ENCODE measurements around the gene ATP6V0E1.
A peak's percentile ranks its signal among the peaks of the same experiment; 100 is the strongest.
"Not testable (repeated sequence)": the region's sequence is repeated elsewhere in the genome, so short reads cannot be mapped to it uniquely, and the experiment has no call there.

Gene ATP6V0E1

DNA sequence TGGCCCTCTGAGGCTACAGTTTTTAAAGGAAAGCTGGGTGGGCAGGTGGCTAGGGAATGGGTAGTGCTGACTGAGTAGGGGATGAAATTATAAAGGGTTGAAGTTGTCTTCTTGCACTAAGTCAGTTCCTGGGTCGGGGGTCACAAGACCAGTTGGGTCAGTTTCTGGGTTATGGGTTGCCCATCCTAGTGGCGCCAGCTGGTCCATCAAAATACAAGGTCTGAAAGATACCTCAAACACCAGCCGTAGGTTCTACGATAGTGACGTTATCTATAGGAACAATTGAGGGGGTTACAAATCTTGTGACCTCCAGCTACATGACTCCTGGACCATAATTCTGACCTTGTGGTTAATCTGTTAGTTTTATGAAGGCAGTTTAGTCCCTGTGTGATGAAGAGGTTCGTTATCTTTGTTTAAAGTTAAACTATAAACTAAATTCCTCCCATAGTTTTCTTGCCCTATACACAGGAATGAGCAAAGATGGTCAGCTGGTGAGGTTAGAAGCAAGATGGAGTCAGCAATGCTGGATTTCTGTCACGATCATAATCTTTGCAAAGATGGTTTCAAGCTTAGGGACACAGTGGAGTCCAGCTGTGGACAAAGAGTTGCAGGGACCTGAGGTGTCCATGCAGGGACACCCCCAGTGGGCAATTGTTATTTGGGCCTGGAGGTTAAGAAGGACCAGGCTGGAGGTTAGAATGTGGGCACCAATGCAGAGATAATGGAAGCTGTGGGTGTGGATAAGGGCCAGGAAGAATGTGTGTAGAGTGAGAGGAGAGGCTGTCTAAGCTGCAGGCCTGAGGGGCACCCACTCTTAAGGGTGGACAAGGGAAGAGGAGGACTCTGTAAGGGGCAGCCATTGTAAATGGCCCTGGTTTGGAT lies 58.6 kb downstream of the ATP6V0E1 start:
- DNase-seq: no peak

DNA sequence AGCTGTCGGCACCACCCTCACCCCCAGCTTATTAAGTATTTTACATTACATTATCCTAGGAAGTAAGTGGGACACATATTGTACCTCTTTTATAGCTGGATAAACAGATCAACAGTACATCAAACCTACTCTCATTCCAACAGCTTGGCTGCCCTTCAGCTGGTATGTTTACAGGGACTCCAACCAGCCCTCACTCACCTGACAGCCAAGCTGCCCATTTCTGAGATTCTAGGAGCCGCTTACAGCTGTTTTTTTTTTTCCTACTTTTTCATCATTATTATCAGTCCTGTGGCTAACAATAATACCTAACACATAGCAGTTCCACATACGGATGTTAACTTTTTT lies 59.2 kb downstream of the ATP6V0E1 start:
- DNase-seq: peak; percentile 14

DNA sequence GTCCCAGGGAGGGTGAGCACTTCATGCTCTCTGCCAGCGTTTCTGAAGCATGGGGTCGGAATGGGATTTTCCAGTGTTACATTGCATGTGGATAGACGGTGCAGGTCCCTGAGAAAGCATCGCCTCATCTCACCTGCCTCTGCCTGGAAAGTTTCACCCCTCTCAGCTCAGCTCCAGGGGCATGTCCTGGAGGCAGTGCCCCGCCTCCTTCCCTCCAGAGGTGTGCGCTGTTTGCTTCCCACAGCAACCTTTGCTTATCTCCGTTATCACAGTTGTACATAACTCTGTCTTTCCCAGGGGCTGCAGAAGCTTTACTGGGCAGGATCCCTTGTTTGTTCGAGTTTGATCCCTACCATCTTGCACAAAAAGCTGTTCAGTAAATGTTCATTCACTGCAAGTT lies 61.9 kb downstream of the ATP6V0E1 start:
- DNase-seq: peak; percentile 4

DNA sequence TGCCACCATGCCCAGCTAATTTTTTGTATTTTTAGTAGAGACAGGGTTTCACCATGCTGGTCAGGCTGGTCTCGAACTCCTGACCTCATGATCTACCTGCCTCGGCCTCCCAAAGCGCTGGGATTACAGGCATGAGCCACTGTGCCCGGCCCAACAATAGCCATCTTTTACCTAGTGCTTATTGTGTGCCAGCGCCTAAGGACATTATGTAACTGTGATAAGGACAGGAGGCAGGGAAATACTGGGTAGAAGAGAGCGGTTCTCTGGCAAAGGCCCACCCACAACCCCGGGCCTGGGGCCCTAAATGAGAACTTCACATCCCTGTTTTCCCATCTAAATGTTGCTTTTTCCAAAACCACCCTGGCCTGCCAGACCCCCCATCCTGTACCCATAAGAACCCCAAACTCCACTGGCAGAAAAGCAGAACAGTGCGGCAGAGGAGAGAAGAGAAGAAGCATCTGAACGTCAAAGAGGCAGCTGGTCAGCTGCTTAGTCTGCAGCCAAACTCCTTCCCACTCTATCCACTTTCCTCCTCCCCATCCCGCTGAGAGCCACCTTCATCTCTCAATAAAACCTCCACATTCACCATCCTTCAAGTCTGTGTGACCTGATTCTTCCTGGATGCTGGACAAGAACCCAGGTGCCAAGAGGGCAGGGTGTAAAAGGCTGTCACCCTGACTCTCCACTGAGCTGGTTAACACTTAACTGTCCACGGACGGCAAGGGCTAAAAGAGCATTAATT lies 63.7 kb downstream of the ATP6V0E1 start:
- DNase-seq: peak; percentile 10

DNA sequence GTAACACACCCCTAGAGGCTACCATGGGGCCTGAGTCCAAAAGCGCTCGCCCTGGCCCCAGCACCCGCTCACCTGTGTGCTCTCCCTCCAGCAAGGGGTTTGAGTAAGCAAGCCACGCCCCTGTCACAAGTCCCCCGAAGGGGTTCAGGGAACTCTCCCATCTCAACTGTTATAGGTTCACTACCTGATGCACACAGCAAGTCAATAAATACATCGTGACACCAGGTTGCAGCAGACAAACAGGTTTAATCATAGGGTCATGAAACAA lies 64.2 kb downstream of the ATP6V0E1 start:
- DNase-seq: peak; percentile 18

DNA sequence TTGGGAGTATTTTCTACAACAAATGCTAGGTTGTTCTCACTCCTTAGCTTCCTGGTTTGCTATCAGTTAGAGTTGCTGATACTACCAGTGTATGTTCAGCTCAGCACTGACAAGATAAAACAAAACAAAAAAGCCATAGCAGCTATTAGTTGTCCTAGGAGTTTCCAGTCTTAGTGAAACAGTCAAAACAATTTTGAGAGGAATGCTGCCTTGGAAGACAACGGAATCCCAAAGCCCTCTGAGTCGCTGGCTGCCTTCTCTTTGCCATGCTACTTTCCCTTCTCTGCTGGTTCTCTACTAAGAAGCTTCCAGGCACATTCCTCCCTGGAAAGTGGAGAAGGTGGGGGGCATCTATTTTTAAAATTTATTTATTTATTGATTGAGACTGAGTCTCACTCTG lies 67.2 kb downstream of the ATP6V0E1 start:
- no peak for DNase-seq

DNA sequence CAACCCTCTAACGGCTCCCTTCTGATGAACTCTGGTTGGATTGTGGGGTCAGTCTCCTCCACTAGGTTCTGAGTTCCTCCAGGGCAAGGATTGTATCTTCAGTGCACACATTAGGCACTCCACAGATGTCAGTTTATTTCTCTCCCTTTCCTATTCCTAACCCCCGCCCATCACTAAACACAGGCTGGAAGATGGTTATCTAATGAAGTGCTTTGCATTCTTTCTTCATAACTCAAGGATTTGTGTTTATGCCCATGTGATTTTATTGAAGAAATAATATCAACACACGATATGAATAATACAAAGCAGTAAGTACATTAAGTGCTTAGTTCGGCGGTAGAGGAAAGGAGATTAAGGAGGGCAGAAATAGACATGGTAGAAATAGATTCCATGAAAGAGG lies 68.2 kb downstream of the ATP6V0E1 start:
- no peak for DNase-seq

DNA sequence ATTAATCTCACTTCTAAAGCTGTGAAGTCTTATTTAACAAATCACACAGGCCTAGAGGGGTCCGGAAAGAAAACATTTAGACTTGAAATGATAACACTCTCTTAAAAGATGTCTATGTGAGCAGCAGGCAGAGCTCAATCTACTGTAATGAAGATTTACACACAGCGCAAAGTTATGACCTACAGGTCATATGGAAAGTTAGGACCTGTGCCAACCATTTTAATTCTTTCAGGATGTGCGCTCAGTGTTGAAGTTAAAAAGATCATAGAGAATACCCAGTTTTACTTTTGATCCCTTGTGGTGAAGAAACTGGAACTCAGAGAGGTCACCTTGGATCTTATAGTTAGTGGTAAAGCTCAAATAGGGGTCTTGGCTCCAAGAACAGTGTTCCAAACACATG lies 69.5 kb downstream of the ATP6V0E1 start:
- DNase-seq: no peak

DNA sequence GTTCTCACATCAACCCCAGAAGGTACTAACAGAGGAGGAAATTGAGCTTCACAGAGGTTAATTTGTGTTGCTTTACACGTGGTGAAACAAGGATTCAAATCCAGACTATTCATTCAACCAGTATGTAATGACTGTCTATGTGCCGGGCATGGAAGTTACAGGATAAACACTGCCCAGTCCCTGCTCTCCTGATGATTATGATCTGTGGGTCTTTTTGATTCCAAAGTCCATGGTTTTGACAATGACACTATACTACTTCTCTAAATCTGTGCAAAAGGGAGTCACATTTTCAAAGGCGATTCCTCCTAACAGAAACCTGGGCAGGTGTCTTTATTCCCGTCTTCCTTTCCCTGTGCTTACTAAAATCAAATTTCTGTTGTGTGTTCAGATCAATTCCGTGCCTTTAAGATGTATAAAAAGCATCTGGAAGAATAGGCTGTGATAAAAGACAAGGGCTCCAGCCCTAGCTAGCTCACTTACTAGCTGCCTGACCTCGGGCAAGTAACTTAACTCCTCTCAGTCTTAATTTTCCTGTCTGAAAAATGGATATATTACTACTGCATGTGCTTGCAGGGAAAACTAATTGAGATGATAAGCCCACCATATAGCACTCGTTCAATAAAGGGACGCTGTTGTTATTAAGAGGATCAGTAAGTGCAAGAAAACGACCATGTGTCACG lies 71.6 kb downstream of the ATP6V0E1 start:
- no peak for DNase-seq

DNA sequence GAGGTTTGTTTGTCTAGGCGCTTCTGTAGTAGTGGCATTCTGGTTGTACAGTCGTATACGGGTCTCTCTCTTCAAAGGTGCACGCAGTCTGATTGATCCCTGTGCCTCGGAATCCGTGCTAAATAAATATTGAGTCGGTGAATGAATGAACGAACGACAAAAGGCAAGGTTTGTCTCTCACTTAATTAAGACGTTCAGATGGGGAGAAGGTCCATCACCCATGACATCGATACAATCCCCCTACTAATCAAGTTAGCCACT lies 72.1 kb downstream of the ATP6V0E1 start:
- no peak for DNase-seq

DNA sequence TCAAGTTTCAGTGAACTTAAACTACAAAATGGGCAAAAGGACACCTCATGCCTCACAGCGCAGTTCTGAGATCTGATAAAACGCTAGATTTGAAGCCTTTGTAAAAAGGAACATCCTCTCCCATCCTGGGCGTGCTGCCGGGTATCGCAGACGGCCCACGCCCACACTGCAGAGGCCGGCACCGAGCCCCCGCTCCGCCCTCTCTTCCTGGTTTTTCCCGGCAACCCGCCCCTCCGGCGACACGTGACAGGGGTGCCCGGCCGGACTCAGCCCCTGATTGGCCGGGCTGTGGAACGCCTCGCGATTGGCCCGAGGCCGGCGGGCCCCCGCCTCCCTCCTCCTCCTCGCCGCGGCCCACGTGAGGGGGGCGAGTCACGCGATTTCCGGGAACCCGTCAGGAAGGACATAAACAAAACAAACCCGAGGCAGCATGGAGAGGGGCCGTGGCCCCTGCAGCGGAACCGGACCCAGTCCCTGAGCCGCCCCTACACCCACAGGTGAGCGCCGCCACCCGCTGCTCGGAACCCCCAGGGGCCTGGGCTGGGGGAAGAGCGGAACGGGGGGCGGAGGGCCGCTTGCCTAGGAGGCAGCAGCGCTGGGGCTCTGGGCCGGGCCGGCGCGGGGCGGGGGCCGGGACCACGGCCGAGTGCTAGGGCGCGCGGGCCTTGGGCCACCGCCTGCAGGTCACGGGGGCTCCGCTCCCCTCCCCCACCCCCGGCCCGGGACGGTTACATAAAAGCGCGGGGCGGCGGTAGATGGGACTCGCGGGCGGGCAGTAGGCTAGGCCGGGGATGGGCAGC lies 72.6 kb downstream of the ATP6V0E1 start, which contains the start of gene CREBRF:
Gene CREBRF, plus strand, starts transcription at position 370 of the 800 bp plus-strand sequence. CDS start 24,424 bp downstream, outside the sequence.
- DNase-seq: peak; percentile 98

DNA sequence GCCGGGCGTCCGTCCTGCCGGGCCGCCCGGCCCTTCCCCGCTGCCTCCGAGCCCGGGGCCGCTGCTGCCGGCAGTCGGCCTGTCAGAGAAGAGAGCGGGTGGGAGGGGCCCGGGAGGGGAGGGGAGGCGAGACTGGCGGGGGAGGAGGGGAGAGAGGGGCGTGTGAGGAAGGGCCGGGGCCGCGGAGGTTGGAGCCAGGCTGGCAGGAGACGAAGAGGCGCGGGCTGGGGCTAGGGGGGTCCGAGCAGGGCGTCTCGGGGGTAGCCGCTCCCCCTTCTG lies 73.2 kb downstream of the ATP6V0E1 start:
- no peak for DNase-seq

DNA sequence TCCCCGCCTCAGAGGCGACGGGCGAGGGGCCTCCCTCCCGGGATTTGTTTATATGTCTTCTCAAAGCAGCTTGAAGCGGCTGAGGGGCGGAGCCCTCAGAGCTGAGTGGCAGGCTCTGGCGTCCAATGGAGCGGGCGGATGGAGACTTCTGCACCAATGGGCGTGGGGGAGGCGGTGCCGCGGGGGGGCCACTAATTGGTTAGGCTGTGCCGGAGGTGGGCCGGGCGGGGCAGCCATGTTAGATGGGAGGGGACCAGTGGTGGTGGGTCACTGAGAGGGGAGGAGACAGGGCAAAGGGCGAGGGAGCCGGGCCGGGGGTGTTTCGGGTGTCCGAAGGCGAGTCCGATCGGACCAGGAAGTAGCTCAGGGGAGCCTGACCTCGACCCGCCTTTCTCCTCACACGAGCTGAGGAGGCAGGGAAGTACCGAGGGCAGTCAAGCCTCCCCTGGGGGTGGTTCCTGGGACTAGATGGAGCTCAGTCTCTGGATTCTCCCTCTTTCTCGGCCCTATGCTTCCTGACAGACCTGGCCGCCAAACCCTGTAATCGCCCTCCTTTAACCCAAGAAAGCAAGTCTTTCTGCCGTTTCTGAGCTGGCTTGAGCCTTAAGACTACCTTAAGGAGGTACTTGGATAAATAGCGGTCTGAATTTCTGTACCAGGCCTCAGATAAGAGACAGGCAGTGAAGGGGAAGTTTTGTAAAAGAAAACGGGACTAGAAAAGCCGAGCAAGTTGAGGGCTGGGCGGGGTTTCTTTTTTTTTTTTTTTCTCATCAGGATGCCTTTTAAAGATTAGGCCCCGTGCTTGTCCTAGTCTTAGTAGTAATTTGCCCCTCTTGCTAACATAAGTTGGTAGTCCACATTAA lies 73.7 kb downstream of the ATP6V0E1 start:
- peak; percentile 99 for DNase-seq

DNA sequence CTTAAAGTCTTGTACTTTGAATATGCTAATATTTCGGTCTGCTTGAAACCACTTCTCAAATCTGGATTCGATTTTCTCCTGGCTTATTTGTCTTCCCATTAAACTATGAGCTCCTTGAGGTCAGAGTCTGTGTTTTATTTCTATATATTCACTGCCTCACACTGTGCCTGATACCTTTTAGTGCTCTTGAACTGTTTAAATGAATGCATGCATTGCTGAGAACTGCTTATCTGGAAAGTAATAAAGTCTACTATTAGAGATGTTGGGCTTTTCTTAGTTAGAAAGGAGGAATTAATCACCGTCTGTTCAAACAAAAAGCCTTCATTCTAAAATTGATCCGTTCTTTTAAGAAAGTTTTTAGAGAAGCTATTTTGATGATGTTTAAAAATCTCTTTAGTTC lies 78.6 kb downstream of the ATP6V0E1 start:
- DNase-seq: no peak

DNA sequence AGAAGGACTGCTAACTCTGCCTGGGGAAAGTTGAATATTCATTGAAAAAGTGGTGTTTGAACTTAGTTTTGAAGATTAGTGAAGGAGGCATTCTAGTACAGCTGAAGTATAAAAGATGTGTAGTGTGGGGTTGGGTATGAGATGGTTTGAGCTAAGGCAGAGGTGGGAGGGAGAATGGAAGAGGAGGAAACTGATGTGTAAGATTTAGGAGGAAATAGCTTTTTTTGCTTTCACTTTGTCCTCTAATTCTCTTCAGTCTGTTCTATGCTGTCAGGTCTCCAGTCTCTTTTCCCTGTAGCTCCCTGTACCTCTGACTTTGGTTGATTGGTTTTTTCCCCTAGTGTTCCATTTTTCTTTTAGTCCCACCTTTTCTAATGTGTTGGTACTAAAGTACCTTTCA lies 81.6 kb downstream of the ATP6V0E1 start:
- DNase-seq: no peak

DNA sequence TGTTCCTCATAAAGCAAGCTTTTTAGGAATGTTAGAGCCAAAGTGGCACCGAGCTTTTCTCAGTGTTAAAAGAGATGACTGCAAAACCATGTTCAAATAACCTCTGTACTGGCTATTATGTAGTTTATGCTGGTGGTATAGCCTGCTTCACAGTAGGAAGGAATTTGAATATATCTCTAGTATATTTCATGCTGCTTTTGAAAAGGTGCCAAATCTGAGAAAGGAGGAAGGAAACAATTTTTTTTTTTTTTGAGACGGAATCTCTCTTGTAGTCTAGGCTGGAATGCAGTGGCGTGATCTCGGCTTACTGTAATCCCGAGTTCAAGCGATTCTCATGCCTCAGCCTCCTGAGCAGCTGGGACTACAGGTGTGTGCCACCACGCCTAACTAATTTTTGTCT lies 86.1 kb downstream of the ATP6V0E1 start:
- DNase-seq: no peak

DNA sequence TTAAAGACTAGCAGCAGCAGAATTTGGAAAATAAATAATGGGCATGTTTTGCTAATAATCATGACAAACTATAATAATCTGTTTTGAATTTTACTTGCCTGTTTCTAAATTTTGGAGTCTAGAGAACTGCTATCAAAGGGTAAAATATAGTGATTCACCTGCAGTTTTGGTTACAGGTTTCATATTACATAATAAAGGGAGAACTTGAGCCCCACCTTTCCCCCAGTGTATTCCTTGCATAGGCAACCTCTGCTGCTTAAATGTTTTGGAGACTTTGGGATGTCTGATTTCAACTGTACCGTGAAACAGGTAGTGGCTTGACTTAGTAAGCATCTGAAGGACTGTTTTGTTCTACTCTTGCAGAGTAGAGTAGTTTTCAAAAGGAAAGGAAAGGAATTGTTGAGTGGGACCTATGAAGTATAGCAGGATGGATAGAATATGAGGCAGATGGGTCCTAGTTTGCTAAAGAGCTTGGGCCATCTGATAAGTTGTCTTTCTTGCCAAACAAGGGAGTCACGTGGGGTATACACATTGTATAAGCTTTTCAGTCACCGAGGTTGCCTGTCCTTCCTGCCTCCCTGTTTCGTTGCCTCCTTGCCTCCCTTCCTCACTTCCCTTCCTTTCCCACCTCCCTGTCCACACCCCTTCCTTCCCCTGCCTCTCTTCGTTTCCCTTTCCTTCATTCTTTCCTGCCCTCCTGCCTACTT lies 91.7 kb downstream of the ATP6V0E1 start:
- DNase-seq: no peak

DNA sequence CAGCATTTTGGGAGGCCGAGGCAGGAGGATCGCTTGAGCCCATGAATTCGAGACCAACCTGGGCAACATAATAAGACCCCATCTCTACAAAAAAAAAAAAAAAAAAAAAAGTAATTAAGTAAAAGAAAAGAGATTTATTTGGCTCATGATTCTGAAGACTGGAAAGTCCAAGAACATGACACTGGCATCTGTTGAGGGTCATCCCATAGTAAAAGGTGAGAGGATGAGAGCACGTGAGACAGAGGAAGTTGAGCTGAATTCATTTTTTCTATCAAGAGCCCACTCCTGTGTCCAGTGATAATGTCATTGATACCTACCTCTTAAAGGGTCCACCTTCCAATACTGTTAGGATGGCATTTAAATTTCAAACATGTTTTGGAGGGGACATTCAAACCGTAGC lies 92.4 kb downstream of the ATP6V0E1 start:
- DNase-seq: no peak

DNA sequence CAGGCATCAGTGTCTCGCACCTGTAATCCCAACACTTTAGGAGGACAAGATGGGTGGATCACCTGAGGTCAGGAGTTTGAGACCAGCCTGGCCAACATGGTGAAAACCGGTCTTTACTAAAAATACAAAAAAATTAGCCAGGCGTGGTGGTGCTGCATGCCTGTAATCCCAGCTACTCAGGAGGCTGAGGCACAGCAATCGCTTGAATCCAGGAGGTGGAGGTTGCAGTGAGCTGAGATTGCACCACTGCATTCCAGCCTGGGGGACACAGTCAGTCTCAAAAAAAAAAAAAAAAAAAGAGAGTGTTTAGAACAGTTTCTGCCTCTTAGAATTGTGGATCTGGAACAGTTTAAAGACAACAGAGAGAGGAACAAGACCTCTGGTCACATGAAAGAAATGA lies 92.9 kb downstream of the ATP6V0E1 start:
- not testable (repeated sequence) for DNase-seq

DNA sequence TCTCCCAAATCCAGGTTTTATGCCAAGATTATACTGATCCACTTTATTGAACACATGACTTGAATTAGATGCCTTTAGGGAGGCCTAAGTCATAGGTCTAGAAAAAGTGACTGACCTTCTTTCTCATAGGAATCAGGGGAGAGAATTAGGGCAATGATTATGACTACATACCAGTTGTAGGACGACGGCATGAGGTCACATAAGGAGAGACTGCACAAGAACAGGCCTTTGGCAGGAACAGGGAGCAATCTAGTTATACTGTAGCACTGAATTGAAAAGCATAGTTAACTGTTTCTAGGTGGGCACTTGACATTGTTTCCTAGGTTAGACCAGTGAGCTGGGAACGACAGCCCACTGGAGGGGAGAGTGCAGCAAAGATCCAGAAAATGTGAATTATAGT lies 95.3 kb downstream of the ATP6V0E1 start:
- DNase-seq: no peak
